A673 (cell line): ENCODE measurements around the gene GRIN3A. TPM values are rescaled to one million over a fixed set of nuclear protein-coding genes. Genes with fewer than 3 reads are reported as not detected.

Experiments used
- BruUV-seq: library from RNA; stranded (reverse); fragments of 400-500 nt; replicated peaks from 2 replicates; lab custom pipeline; 2021; lab: Mats Ljungman, UMichigan
- CTCF ChIA-PET: fragments of 300-600 bp; sonication (Branson Sonifier 250); formaldehyde crosslinking; loops from one replicate; lab custom pipeline; 2022; ENCODE audit warnings: antibody characterized with exemption; lab: Charles Lee
- POLR2A ChIA-PET: fragments of 300-600 bp; sonication (Branson Sonifier 250); formaldehyde crosslinking; loops from one replicate; lab custom pipeline; 2022; ENCODE audit warnings: antibody characterized with exemption; ENCODE audit not compliant: low non-redundant PET; lab: Charles Lee
- DNase-seq: peaks from one replicate; pipeline ENCODE4 v3.0.0-alpha.2; 2015; ENCODE audit warnings: low spot score
- H3K27ac ChIP-seq: fragments of 200-600 bp; sonication (generic); 2 replicates; pipeline ENCODE4 v1.5.1; 2016; ENCODE audit warnings: mixed run types, low read depth, mild to moderate bottlenecking, mixed read lengths, antibody characterized with exemption, low read length; ENCODE audit not compliant: poor library complexity, severe bottlenecking
- H3K27me3 ChIP-seq: fragments of 200-600 bp; sonication (generic); replicated peaks from 2 replicates; pipeline ENCODE4 v1.6.1; 2017; ENCODE audit warnings: mixed run types, low read depth, mild to moderate bottlenecking, mixed read lengths, antibody characterized with exemption, low read length; ENCODE audit not compliant: insufficient read depth, poor library complexity
- H3K36me3 ChIP-seq: fragments of 200-600 bp; sonication (generic); 2 replicates; pipeline ENCODE4 v1.6.1; 2016; ENCODE audit warnings: mixed run types, mild to moderate bottlenecking, mixed read lengths, antibody characterized with exemption, low read length; ENCODE audit not compliant: insufficient read depth, poor library complexity, severe bottlenecking
- H3K4me1 ChIP-seq: fragments of 200-600 bp; sonication (generic); 2 replicates; pipeline ENCODE4 v1.6.1; 2017; ENCODE audit warnings: mixed run types, mild to moderate bottlenecking, mixed read lengths, antibody characterized with exemption, low read length; ENCODE audit not compliant: insufficient read depth, poor library complexity, severe bottlenecking
- H3K4me3 ChIP-seq: fragments of 200-600 bp; sonication (generic); 2 replicates; pipeline ENCODE4 v1.5.1; 2016; ENCODE audit warnings: low read depth, mixed run types, mild to moderate bottlenecking, mixed read lengths, low read length; ENCODE audit not compliant: poor library complexity, severe bottlenecking
- H3K9me3 ChIP-seq: fragments of 200-600 bp; sonication (generic); 2 replicates; pipeline ENCODE4 v1.6.1; 2016; ENCODE audit warnings: mixed run types, low read depth, mild to moderate bottlenecking, mixed read lengths, antibody characterized with exemption, low read length; ENCODE audit not compliant: poor library complexity, severe bottlenecking
- CTCF ChIP-seq: fragments of 300-800, 200-600 bp; sonication (generic); conservative IDR thresholded peaks from 2 replicates; pipeline ENCODE4 v1.5.1; 2017; ENCODE audit warnings: low read depth, mild to moderate bottlenecking, antibody characterized with exemption, low read length, moderate library complexity, mixed read lengths
- EZH2 ChIP-seq: fragments of 200-600 bp; sonication (generic); IDR thresholded peaks from 2 replicates; pipeline ENCODE4 v1.6.1; 2017; ENCODE audit warnings: borderline replicate concordance, low read depth, mild to moderate bottlenecking, mixed read lengths, antibody characterized with exemption, low read length; ENCODE audit not compliant: poor library complexity, severe bottlenecking
- intact Hi-C: fragments of 100-400 bp; cut with micrococcal nuclease; formaldehyde crosslinking; loops from one replicate; pipeline ENCODE4 v1.10.0; 2022; ENCODE audit not compliant: unreplicated experiment
- total RNA-seq: library from RNA; stranded (reverse); gene quantifications from 2 replicates; pipeline ENCODE4 v1.2.3, GENCODE V29; 2021

The GRIN3A gene
- total RNA-seq, 1 experiment from 2014 or later: not detected

- no peak for TF ChIP-seq EZH2
- TF ChIP-seq CTCF: no peak
- no TSS peak for BruUV-seq
- no peaks in the 10 kb centered on the region for H3K36me3 ChIP-seq
These were observed 46.8 kb downstream of the GRIN3A start for GRCh38 chr9:101691657-101692056.

GRCh38 chr9:101689039-101689438, 49.4 kb downstream of the GRIN3A start:
- CTCF ChIA-PET: no interaction called here
- no peak for DNase-seq
- TF ChIP-seq EZH2 (no peak), CTCF (no peak)
- intact Hi-C loops: no loop called here
- Histone ChIP-seq H3K36me3 (no peaks in the 10 kb centered on the region), H3K27me3 (peaks cover 3% of the 10 kb centered on the region), H3K9me3 (no peaks in the 10 kb centered on the region), H3K4me3 (no peak overlapping the region), H3K4me1 (no peaks in the 10 kb centered on the region), H3K27ac (no peak overlapping the region)
- POLR2A ChIA-PET: no interaction called here
- BruUV-seq: no TSS peak

More at GRCh38 chr9:101691657-101692056, 46.8 kb downstream of the GRIN3A start:
- intact Hi-C loops: no loop called here
- Histone ChIP-seq H3K9me3 (no peaks in the 10 kb centered on the region), H3K27ac (no peak overlapping the region), H3K4me1 (no peaks in the 10 kb centered on the region), H3K27me3 (no peaks in the 10 kb centered on the region), H3K4me3 (no peak overlapping the region)
- no peak for DNase-seq
- CTCF ChIA-PET: no interaction called here
- POLR2A ChIA-PET: no interaction called here

- no peaks in the 10 kb centered on the region for H3K36me3 ChIP-seq
- no peaks in the 10 kb centered on the region for H3K4me1 ChIP-seq
- H3K27ac ChIP-seq: no peak overlapping the region
- intact Hi-C loops: no loop called here
- no TSS peak for BruUV-seq
- H3K9me3 ChIP-seq: no peaks in the 10 kb centered on the region
- ChIA-PET POLR2A (no interaction called here), CTCF (no interaction called here)
- no peak for DNase-seq
- no peak overlapping the region for H3K4me3 ChIP-seq
- TF ChIP-seq EZH2 (no peak), CTCF (no peak)
- peaks cover 12% of the 10 kb centered on the region for H3K27me3 ChIP-seq
These were observed 53.8 kb downstream of the GRIN3A start for GRCh38 chr9:101684665-101685064.
